K562 (cell line): ENCODE measurements around the gene LMLN. TPM values are rescaled to one million over a fixed set of nuclear protein-coding genes. Genes with fewer than 3 reads are reported as not detected.

ENCODE experiments used
- DLX4 ChIP-seq: fragments of 250-450 bp; sonication (Bioruptor Pico); IDR thresholded peaks from 2 replicates; pipeline ENCODE4 v1.6.1; 2021; ENCODE audit warnings: mild to moderate bottlenecking
- EP300 ChIP-seq: IDR thresholded peaks from 2 replicates; pipeline ENCODE4 v1.6.1; 2012; ENCODE audit warnings: low read length, improper control_type of control experiment
- GABPA ChIP-seq: fragments of 200-800 bp; sonication (Bioruptor generic); conservative IDR thresholded peaks from 2 replicates; pipeline ENCODE4 v1.6.1; 2016; ENCODE audit warnings: low read depth, missing genetic modification characterization, missing compliant biosample characterization
- HDAC8 ChIP-seq: fragments of 450-650 bp; IDR thresholded peaks from 2 replicates; pipeline ENCODE4 v1.6.1; 2016; ENCODE audit warnings: mild to moderate bottlenecking, missing genetic modification characterization, moderate library complexity, missing compliant biosample characterization
- KLF6 ChIP-seq: fragments of 250-450 bp; sonication (Bioruptor Pico); IDR thresholded peaks from 2 replicates; pipeline ENCODE4 v1.4.0; 2020; ENCODE audit warnings: mild to moderate bottlenecking, moderate library complexity, borderline replicate concordance
- MED1 ChIP-seq: sonication (generic); formaldehyde crosslinking; IDR thresholded peaks from 2 replicates; pipeline ENCODE4 v1.8.1; 2023; ENCODE audit warnings: missing genetic modification reagents, borderline replicate concordance
- MTA3 ChIP-seq: fragments of 450-650 bp; formaldehyde crosslinking; IDR thresholded peaks from 2 replicates; pipeline ENCODE4 v1.6.1; 2017; ENCODE audit warnings: mild to moderate bottlenecking, borderline replicate concordance
- NEUROD1 ChIP-seq: fragments of 150-350 bp; IDR thresholded peaks from 2 replicates; pipeline ENCODE4 v1.6.1; 2014; ENCODE audit warnings: borderline replicate concordance, low read length, low read depth; ENCODE audit not compliant: partially characterized antibody
- PCBP1 ChIP-seq: fragments of 200-400 bp; formaldehyde crosslinking; IDR thresholded peaks from 2 replicates; pipeline ENCODE4 v1.6.1; 2018; ENCODE audit warnings: mild to moderate bottlenecking, low read depth, low read length; ENCODE audit not compliant: poor library complexity, severe bottlenecking
- POLR2AphosphoS2 ChIP-seq: IDR thresholded peaks from 2 replicates; pipeline ENCODE4 v1.6.1; 2012; ENCODE audit warnings: low read length, improper control_type of control experiment
- POLR2B ChIP-seq: fragments of 450-650 bp; IDR thresholded peaks from 2 replicates; pipeline ENCODE4 v1.6.1; 2018; ENCODE audit warnings: low read depth; ENCODE audit not compliant: partially characterized antibody
- RBM39 ChIP-seq: fragments of 200-400 bp; formaldehyde crosslinking; optimal IDR thresholded peaks from 2 replicates; pipeline ENCODE3; 2018; ENCODE audit warnings: low read depth, low read length
- SIN3B ChIP-seq: fragments of 450-650 bp; IDR thresholded peaks from 2 replicates; pipeline ENCODE4 v1.6.1; 2017; ENCODE audit warnings: low read depth, mild to moderate bottlenecking, moderate library complexity
- TAF7 ChIP-seq: fragments of 450-650 bp; IDR thresholded peaks from 2 replicates; pipeline ENCODE4 v1.6.1; 2016; ENCODE audit warnings: missing genetic modification characterization, missing compliant biosample characterization
- TBL1XR1 ChIP-seq, 2 experiments: IDR thresholded peaks; 2 replicates each; pipeline ENCODE4 v1.6.1; 2012; ENCODE audit warnings: improper control_type of control experiment in 2 of 2, low read length in 2 of 2, mild to moderate bottlenecking in 1 of 2
- TFAP4 ChIP-seq: sonication (generic); formaldehyde crosslinking; IDR thresholded peaks from 2 replicates; pipeline ENCODE4 v1.8.0; 2022; ENCODE audit warnings: missing genetic modification reagents, mild to moderate bottlenecking, moderate library complexity, borderline replicate concordance
- XRCC4 ChIP-seq: IDR thresholded peaks from one replicate; pipeline ENCODE4 v1.6.1; 2011; ENCODE audit not compliant: insufficient read depth, insufficient read length; ENCODE audit errors: extremely low read depth
- ZNF584 ChIP-seq: fragments of 200-800 bp; sonication (Bioruptor generic); IDR thresholded peaks from 2 replicates; pipeline ENCODE4 v1.6.1; 2016; ENCODE audit warnings: low read depth, mild to moderate bottlenecking, missing genetic modification characterization, missing compliant biosample characterization
- polyA plus RNA-seq, 8 experiments: library from polyadenylated mRNA; depleted of rRNA in 4 of 8; stranded (reverse) in 5 of 8; unstranded in 3 of 8; fragments of >200 nt; fragmentation: Nextera tagmentation in 2 of 8; fragmentation: Illumina TruSeq in 1 of 8; extraction: Ambion mirVana in 2 of 8; extraction: Trizol in 1 of 8; gene quantifications; 2 replicates each; pipeline versions ENCODE4 v1.2.1 to v1.2.3, GENCODE V29; 2011 to 2014; ENCODE audit warnings: inconsistent platforms in 1 of 8, missing spikeins in 1 of 8
- total RNA-seq, 7 experiments: library from RNA; depleted of rRNA in 6 of 7; stranded (reverse); fragments of >200 nt in 6 of 7; fragmentation: Illumina TruSeq in 2 of 7; extraction: Trizol in 2 of 7; gene quantifications; 2 replicates each; pipeline versions ENCODE4 v1.2.1 to v1.2.3, GENCODE V29; 2011 to 2021; ENCODE audit warnings: low replicate concordance in 1 of 7
- TF ChIP-seq, protein P1 (sequence below): sonication (generic); formaldehyde crosslinking; IDR thresholded peaks from 2 replicates; pipeline ENCODE4 v1.9.0; 2022; ENCODE audit warnings: mild to moderate bottlenecking, missing genetic modification reagents
- TF ChIP-seq, protein P2 (sequence below), 2 experiments: fragments of 200-800 bp in 1 of 2; sonication (Bioruptor generic) in 1 of 2; sonication (generic) in 1 of 2; formaldehyde crosslinking in 1 of 2; IDR thresholded peaks in 1 of 2; conservative IDR thresholded peaks in 1 of 2; 2 replicates each; pipeline versions ENCODE4 v1.5.0 to v1.6.1; 2016 to 2020; ENCODE audit warnings: missing compliant biosample characterization in 1 of 2, missing genetic modification characterization in 1 of 2, missing genetic modification reagents in 1 of 2

Gene LMLN
- total and polyA plus RNA-seq, 9 of the 15 experiments (the other 6 are each of a cell fraction or from before 2014, with no cell fraction given) = 2.2 to 15.9 (median 6.9) TPM

- peak; percentile 40; the same call in 1 of the 2 replicates for TF ChIP-seq KLF6
- no peak for TF ChIP-seq DLX4
- TF ChIP-seq NEUROD1 = peak; percentile 71
- peak; percentile 50 for TF ChIP-seq PCBP1
- no peak; the same call in 1 of the 2 replicates for TF ChIP-seq MTA3
- peak; percentile 67; the same call in 1 of the 2 replicates for TF ChIP-seq SIN3B
- peak; percentile 70 for TF ChIP-seq TAF7 (tag)
- TF ChIP-seq MED1 (CRISPR knock-in tag) = no peak
- peak; percentile 94 for TF ChIP-seq TFAP4 (CRISPR knock-in tag)
- 0 out of 4 replicates have a peak, but pooled peaks of 1 of the 2 experiments have one; percentile 32 for TF ChIP-seq TBL1XR1 (IDR thresholded peaks at IDR 0.05; ENCODE audit: low read length in 2 of 2)
- TF ChIP-seq, protein P1, sequence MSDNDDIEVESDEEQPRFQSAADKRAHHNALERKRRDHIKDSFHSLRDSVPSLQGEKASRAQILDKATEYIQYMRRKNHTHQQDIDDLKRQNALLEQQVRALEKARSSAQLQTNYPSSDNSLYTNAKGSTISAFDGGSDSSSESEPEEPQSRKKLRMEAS = peak; percentile 86
- no peak for TF ChIP-seq GABPA (tag)
- TF ChIP-seq POLR2B = no peak
- TF ChIP-seq EP300 = peak; percentile 30; the same call in 1 of the 2 replicates
- TF ChIP-seq RBM39 = peak; percentile 16
- no peak for TF ChIP-seq XRCC4
- no peak for TF ChIP-seq ZNF584 (CRISPR knock-in tag)
- TF ChIP-seq, protein P2, sequence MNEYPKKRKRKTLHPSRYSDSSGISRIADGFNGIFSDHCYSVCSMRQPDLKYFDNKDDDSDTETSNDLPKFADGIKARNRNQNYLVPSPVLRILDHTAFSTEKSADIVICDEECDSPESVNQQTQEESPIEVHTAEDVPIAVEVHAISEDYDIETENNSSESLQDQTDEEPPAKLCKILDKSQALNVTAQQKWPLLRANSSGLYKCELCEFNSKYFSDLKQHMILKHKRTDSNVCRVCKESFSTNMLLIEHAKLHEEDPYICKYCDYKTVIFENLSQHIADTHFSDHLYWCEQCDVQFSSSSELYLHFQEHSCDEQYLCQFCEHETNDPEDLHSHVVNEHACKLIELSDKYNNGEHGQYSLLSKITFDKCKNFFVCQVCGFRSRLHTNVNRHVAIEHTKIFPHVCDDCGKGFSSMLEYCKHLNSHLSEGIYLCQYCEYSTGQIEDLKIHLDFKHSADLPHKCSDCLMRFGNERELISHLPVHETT (CRISPR knock-in tag; conservative IDR thresholded peaks at IDR 0.05 in 1 of 2, IDR thresholded peaks at IDR 0.05 in 1 of 2) = no peak; a peak in 1 of 4 replicates
- TF ChIP-seq POLR2AphosphoS2 = no peak
- no peak; the same call in 1 of the 2 replicates for TF ChIP-seq HDAC8 (tag)
These were observed at the start of gene LMLN (continued) for GRCh38 chr3:197959891-197960693.
